HG02970 (cell line): ENCODE results near the gene EFNA4.
A peak's percentile ranks its signal among the peaks of the same experiment; 100 is the strongest.

Experiments
- ATAC-seq: cut with Tn5 transposase; IDR thresholded peaks from one replicate; pipeline ENCODE4 v1.9.1; 2021; ENCODE audit warnings: mild to moderate bottlenecking, moderate library complexity, moderate number of reproducible peaks; ENCODE audit not compliant: unreplicated experiment, low FRiP score

Gene EFNA4

DNA sequence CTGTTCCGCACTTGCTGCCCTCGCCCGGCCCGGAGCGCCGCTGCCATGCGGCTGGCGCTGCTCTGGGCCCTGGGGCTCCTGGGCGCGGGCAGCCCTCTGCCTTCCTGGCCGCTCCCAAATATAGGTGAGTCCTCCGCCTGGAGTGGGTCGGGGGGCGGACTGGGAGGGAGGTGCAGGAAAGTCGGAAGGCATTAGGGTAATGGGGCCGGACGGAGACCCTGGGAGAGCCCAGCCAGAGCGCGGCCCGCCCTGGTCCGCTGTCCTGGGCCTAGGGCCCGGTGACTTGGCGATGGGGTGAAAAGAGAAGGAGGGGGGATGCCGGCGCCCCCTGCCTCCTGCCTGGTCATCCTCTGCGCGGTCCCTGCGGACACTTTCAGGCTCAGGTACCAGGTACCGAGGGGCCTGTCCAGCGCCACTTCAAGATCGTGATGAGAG, 12.2 kb upstream of the EFNA4 start:
- ATAC-seq: peak; percentile 28

DNA sequence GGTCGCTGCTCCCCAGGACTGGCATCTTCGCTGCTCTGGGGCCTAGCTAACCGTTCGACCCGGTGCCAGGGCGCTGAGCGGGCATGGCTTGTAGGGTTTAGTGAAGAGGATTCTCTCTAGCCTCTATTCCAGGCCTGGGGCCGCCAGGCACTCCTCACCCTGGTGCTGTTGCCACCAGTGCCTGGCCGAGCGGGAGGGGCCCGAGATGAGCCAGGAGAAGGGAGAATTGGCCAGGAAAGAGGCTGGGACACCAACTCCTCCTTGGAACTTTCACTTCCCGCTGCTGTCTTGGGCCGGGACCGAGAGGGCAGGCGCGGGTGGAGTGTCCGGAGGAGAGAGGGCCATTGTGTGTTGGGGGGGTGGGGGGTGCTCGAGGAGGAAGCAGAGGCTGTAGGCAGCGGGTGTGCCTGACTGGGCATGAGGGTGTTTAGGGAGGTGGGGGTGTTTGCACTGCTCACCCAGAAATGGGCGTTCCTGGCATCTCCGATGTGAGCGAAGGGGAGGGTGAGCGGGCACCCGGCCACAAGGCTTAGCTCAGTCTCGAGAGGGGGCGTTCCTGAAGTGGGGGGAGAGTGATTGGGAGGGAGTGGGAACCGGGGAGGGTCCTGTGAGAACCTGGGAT, 11.7 kb upstream of the EFNA4 start:
- no peak for ATAC-seq

DNA sequence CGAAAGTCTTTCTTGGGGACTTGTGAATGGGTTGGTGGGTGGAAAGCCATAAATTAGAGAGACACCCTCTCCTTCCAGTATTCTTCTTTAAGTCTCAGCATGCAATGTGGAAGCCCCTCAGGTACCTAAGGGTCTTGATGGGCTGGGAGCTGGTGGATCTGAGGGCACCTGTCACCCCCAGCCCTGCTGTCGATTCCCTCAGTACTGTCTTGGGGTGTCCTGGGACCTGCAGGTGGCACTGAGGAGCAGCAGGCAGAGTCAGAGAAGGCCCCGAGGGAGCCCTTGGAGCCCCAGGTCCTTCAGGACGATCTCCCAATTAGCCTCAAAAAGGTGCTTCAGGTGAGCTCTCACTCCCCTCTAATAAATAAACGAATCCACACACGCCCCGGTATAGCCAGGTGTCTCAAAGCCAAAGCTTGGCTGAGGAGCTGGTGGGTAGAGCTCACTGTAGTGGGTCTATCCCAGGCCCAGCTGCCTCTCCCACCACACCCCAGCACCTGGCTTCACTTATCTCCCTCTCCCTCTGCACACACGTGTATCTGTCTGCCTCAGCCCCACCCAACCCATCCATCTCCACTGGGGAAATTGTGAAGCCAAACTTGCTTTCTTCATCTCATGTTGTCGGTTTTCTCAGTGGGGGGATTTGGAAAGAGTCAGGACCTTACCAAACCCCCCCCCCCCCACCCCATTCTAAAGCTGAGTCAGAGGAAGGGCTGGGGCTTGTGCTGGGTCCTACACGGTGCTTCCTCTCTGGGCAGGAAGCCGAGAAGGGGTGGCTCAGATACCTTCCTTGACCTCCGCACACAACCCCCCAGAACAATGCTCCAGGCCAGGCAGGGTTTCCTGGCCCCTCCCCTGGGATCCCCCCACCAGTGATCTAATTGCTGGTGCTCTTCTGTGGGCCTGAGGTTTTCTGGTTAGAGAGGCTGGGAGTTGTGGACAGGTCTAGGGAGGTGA, 10.8 kb upstream of the EFNA4 start:
- ATAC-seq: no peak

DNA sequence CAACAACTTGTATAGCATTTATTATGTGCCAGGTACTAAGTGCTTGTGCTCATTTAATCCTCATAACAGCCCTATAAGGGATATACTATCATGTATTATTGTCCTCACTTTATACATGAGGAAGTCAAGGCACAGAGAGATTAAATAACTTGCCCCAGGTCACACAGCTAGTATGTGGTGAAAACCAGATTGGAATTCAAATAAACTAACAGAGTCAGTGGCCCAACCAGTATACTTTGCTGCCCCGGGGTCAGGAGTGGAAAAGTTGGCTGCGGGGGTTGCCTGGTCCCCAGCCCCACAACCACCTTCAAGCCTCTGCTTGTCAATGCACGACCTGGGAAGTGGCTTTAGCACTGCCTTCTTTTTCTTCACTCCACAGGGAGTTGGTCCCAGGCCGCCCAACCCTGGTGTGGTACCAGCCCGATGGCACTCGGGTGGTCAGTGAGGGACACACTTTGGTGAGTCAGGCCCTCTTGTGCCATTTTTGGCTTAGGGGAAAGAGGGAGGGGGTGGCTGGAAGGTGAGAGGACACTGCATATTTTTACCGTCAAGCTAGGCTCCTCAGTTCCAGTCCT, 9.9 kb upstream of the EFNA4 start:
- ATAC-seq: no peak

DNA sequence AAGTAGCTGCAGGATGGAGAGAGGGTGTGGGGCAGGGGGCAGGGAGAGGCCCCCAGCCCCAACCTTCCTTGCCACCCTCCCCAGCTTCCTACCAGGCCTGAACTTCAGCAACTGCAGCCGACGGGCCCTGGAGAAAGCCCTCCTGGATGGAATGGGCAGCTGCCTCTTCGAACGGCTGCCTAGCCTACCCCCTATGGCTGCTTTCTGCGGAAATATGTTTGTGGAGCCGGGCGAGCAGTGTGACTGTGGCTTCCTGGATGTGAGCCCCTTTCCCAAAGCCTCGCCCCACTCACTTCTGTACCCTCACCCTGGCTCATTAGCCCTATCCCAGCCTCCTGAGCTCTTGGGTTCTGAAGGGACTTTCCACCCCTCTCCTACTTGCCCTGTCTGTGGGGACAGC, 6.4 kb upstream of the EFNA4 start:
- ATAC-seq: no peak

DNA sequence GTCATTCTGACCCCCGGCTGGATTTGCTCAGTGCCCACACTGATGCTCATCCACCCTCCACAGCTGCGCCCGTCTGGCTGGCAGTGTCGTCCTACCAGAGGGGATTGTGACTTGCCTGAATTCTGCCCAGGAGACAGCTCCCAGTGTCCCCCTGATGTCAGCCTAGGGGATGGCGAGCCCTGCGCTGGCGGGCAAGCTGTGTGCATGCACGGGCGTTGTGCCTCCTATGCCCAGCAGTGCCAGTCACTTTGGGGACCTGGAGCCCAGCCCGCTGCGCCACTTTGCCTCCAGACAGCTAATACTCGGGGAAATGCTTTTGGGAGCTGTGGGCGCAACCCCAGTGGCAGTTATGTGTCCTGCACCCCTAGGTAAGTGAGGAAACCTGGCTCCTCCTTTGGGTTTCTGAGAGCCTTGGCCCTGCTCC, 5.7 kb upstream of the EFNA4 start:
- no peak for ATAC-seq

DNA sequence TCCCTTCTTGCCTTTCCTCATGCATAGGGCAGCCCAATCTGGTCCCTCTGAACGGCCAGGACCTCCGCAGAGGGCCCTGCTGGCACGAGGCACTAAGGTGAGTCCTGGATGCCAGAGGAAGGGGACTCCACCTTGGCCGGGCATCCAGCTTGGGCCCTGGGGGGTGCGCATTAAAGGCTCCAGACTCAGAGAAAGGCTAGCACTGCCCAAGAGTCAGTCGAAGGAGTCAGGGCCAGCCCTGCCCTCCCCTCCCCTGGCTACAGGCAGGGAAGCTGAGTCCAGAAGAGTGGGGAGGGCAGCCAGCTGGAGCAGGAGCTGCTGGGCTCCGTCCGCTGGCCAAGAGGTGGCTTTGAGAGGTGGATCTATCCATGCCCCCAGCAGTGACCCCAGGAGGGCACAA, 2.8 kb upstream of the EFNA4 start:
- ATAC-seq: no peak

DNA sequence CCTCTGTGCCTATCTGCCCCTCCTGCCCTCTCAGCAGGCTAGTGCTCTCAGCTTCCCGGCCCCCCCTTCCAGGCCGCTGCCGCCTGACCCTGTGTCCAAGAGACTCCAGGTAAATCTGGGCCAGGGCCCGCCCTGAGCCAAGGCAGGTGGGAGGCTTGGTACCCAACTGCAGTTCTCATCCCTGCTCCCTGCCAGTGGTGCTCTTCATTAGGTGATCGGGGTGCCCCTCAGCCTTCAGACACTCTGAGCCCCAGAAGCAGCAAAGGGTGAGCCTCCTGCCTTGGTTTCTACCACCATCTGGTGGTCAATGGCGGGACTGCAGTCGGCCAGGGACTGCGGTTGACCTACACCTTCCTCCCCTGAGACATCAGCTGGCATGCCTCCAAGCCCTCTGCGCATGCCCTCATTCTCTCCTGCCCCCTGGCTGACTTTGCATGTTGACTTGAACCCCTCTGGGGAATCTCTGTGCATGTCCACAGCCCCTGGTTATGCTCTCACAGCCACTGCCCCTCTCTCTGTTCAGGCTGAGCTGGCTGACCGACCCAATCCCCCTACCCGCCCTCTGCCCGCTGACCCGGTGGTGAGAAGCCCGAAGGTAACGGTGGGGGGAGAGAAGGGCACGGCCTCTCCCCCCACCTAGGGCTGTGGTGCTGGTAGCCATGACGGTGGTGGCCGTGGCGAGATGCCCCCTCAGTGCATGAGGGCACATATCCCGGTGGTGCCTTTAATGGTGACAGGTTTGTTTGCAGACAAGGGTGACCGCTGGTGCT, 2.0 kb upstream of the EFNA4 start:
- ATAC-seq: peak; percentile 42

DNA sequence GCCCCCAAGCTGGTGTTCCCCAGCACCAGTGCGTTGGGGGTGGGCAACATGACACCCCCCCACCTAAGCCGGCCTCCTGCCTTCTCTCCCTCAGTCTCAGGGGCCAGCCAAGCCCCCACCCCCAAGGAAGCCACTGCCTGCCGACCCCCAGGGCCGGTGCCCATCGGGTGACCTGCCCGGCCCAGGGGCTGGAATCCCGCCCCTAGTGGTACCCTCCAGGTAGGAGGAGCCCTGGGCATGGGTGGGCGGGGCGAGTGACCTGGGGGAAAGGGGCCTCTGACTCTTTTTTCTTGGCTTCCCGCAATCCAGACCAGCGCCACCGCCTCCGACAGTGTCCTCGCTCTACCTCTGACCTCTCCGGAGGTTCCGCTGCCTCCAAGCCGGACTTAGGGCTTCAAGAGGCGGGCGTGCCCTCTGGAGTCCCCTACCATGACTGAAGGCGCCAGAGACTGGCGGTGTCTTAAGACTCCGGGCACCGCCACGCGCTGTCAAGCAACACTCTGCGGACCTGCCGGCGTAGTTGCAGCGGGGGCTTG, 1.3 kb upstream of the EFNA4 start:
- ATAC-seq: no peak

DNA sequence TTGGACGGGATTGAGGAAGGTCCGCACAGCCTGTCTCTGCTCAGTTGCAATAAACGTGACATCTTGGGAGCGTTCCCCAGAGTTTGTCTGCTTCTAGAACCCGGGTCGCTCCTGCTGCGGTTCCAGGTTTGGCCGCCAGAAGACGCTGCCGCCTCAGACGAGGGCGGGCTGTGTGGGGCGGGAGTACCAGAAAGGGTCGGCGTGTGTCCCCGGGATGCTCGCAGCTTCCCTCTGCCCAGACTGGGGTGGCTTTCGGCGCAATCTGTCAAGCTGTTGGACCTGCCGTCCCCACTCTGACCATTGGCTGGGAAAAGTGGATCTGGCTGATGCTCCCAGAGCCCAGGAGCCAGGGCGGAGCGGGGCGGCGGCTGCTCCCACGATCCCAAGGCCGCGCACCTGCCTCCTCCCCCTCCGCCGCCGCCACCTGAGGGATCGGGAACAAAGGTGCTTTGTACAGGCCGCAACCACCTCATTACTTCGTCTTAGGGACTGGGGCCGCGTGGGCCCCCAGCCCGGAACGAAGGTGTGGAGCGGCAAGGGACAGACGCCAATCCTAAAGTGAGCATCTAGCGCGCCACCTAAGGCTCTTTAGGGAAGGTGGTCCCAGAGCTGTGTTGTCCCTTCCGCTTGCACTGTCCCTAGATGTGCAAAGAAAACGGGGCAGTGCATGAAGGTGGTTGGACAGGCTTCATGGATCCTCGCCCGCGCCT, 683 bp upstream of the EFNA4 start:
- no peak for ATAC-seq

DNA sequence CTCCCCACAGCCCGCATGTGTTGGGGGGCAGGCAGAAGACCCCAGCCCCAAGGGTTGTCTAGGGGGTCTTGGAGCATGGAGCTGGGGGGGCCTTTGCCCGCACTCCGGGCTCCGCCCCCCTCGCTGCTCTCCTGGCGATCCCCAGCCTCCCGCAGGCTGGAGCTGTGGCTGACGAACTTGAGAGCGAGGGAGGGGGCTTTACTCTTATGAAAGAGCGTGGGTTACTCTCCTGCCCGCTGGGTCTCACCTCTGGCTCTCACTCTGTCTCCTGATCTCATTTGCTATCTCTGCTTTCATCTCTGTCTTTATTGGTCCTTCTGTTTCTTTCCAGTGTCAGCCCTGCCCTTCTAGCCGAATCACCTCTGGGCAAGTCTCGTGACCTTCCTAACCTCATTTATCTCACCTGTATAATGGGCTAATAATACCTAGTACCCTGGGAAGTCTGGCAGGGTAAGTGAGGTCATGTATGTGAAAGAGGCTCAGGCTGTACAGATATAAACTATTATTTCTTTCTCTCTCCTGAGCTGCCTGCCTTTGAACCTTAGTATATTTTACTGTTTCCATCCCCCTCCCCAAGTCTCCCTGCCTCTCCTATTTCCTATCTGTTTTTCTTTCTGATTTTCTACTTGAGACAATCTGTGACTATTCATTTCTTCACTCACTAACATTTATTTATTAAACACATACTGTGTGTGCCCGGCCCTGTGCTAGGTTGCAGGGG, 731 bp downstream of the EFNA4 start:
- no peak for ATAC-seq

DNA sequence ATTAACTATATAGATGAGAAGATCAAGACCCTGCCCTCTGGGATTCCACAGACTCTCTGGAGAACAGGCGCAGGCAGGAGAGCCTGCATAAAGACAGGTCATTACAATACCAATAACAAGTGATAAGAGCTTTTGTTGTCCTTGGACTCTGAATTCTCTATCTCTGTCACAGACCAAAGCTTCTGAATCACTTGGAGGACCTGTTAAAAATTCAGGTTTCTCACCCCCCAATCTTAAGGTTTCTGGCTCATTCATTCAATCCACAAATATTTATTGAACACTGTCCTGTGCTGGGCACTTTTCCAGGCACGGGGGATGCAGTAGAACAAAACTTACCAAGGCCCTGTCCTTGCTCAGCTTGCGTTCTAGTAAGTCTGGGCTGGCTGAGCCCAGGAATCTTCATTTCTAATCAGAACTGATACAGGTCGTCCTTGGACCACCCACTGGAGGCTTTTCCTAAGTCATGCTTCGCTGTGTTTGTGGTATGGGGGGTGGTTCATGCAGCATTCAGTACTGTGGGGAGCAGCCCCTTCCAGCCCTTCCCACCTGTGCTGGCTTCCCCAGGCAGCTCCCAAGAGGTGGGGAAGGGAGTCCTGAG, 1.4 kb downstream of the EFNA4 start:
- no peak for ATAC-seq

DNA sequence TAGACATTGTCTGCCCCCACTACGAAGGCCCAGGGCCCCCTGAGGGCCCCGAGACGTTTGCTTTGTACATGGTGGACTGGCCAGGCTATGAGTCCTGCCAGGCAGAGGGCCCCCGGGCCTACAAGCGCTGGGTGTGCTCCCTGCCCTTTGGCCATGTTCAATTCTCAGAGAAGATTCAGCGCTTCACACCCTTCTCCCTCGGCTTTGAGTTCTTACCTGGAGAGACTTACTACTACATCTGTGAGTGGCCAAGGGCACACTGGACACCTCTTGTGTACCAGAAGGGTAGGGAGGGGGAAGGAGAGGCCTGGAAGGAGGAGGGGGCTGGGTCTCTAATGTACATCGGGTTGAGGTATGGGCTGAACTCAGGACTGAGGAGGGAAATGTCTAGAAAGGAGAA, 3.2 kb downstream of the EFNA4 start:
- ATAC-seq: no peak

DNA sequence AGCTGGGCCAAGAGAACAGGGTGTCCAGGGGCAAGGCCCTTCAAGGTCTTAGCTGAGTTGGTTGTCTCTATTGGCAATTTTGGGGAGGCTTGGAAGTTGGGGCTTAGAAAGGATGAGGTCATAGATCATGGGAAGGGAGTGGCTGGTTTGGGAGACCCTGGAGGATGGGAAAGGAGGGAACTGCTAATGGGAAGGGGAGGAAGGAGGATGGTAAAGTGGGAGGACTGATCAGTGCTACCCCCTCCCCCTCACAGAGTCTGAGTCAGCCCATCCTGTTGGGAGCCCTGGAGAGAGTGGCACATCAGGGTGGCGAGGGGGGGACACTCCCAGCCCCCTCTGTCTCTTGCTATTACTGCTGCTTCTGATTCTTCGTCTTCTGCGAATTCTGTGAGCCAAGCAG, 5.1 kb downstream of the EFNA4 start:
- ATAC-seq: no peak

DNA sequence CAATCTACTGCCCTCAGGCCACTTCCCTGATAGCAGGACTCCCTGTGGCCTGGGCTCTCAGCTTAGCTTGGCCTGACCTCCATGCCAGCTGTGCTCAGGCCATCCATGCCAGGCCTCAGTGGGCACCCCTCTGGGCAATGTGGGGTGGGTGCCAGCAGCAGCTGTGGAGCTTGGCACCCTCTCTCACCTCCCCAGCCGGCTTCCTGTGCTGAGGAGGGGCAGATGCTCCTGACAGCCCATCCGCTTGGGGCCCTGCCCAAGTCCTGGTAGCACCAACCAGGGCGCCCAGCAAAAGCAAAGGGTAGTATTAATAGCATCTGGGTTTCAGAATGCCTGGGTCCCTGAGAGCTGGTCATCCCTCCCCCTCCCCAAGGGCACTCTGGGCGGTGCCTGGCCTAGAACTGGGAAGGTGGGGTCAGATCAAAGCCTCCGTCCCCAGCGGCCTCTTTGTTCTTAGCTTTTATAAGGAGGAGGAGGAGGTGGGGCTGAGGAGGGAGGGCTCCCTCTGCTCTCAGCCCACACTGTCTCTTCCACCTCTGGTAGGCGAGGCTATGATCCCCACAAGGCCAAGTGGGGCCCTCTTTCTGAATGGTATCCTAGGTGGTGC, 6.1 kb downstream of the EFNA4 start:
- ATAC-seq: no peak

DNA sequence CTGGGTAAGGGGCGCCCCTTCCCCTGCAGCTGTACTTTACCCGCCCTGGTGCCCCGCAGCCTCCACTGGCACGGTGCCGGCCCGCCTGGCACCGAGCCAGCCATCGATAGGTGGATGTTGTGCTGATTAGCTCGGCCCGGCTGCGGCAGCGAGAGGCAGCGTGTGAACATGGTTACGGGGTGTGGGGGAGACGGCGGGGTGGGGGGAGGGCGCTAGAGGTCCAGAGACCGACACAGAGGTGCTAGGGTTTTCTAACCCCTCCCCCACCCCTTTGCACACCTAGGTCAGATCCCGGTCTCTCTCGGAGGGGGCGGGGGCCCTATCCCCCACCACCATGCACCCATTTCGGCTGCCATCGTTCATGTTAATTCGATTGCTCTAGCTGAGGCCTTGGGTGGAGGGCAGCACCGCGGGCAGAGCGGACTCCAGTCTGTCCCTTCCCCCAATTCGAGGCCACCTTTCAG, 6.7 kb downstream of the EFNA4 start:
- no peak for ATAC-seq

DNA sequence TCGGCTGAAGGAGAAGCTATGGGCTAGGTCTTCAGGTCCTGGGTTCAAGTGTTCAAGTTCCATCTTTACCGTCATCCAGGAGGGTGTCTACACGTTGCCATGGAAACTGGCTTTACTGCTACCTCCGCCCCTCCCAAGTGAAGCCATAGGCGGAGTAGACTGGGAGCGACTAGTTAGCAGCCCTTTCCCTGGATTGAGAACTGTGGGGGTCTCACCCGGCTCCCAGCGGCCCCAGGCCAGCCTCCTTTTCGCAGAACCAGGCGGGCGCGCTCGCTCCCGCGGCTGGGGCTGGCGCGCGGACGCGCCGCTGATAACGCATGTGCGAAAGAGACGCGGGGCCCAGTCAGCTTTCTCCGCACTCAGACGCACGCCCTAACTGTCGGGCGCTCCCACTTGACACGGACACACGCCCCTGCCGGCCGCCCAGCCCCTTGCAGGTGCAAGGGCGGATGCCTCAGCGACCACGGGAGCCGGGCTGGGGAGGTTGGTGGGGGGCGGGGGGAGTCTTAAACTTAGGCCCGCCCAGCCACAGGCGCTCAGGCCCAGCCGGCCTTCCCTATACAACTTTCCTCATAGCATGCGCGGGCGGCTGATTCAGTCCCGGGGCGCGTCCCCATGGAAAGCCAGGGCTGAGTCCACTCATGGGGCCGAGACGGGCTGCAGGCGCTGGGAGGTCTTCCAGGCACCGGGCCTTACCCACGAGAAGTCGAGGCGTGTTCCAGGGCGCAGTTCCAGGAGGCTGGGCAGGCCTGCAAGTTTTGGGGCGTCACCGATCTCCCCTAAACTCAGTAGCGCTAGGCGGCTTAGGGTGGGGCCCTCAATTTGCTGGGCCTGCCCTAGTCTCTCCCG, 7.4 kb downstream of the EFNA4 start:
- ATAC-seq: peak; percentile 60
